Posterior cingulate gyrus (tissue), 11 donors: ENCODE data around the gene NHERF1.
A peak's percentile ranks its signal among the peaks of the same experiment; 100 is the strongest.

Experiments
- DNase-seq, 10 donors: peaks; one replicate each; pipeline versions ENCODE4 v3.0.0 to v3.0.0-alpha.2; 2020 to 2021; ENCODE audit warnings: mixed read lengths in 3 of 10
- intact Hi-C: fragments of 100-400 bp; cut with DNase I; formaldehyde crosslinking; loops from one replicate; pipeline ENCODE4 v1.15.1; 2023

NHERF1 gene

GRCh38 chr17:74778960-74779359 lies 30.5 kb downstream of the NHERF1 start:
- DNase-seq: no peak
- intact Hi-C loops: no loop called here

GRCh38 chr17:74779501-74779900 lies 31.1 kb downstream of the NHERF1 start:
- intact Hi-C loops: no loop called here
- no peak for DNase-seq

- DNase-seq: no peak
- intact Hi-C loops: no loop called here
Observed at GRCh38 chr17:74779948-74780400, 31.5 kb downstream of the NHERF1 start.

- intact Hi-C loops: loop anchor here (1.0 kb wide), 1 partner anchor 36 kb away; no protein-coding TSS in a partner anchor
Observed at GRCh38 chr17:74780443-74781238, 32.2 kb downstream of the NHERF1 start.

DNA sequence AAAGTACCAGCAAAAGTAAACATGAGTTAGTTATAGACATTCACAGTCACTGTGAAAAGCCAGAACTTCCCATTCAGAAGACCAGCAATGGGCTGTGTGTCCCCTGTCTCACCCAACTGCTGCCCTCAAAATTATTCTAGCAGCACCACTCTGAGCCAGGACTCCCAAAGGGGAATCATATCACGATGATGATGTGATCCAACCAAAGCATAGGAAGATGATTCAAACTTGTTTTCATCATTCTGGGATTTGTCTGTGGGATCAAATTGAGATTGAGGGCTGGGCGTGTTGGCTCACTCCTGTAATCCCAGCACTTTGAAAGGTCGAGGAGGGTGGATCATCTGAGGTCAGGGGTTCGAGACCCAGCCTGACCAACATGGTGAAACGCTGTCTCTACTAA lies 34.1 kb downstream of the NHERF1 start:
- no peak for DNase-seq
- intact Hi-C loops: no loop called here

More at GRCh38 chr17:74780443-74781238, 32.2 kb downstream of the NHERF1 start:
- DNase-seq: peak in 3 of 10 donors; percentile 40 to 90 (median 64)

DNA sequence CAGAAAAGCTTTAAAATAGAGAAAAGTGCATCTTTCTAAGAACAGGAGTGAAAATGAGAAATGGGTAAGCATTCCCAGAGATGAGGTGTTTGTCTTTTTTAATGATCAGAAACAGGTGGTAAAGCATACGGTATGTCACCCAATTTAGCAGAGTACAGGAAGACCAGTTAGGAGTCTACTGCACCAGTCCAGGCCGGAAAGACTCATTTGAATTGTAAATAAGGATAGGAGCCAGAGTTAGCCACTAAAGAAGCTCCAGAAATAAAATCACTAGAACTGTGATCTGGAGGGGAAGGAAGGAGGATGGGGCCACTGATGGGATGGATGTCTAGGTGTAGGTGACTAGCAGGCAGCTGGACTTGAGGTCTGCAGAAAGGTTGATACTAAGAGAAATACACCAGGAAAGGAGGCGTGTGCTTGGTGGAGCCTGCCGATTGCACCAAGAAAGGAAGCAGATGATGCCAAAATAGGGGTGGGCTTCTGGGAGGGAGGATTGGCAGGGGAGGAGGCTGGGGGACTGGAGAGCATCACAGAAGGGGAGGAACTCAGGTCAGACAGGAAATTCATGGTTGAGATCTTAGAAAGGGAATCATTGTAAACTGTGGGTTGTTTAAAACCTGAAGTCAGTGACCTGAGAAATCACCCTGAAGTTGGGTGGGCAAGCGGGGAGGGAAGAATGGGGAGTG lies 35.8 kb downstream of the NHERF1 start:
- DNase-seq: no peak
- intact Hi-C loops: no loop called here

GRCh38 chr17:74785096-74785980 lies 36.9 kb downstream of the NHERF1 start:
- intact Hi-C loops: no loop called here
- DNase-seq: peak in 1 of 10 donors; percentile 55

GRCh38 chr17:74785981-74786360 lies 37.5 kb downstream of the NHERF1 start:
- intact Hi-C loops: no loop called here
- DNase-seq: peak in 1 of 10 donors; percentile 70

DNA sequence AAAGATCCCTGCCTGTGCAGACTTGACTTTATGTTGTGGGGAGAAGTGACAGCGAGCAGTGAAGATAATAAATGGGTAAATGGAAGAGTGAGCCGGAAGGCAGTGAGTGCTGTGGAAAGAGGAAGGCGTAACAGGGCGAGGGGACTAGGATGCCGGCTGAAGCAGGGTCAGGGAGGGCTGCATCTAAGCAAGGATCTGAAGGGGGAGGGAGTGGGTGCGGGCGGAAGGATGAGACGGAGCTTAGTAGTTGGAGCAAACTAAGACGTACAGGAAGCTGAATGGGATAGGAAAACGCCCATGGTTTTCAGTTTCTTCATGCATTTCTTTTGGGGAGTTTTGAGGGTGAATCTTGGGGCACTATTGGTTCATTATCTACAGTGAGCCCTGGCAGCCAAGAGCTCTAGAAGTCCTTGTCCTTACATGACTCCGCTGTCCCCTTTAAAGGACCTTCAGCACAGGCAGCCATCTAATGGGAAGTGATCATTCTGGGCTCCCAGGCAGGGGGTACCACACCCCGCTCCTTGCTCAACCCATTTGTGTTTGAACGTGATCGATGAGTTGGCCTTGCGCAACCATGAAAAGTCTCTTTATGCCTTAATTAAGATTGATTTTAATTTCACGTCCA lies 38.1 kb downstream of the NHERF1 start:
- intact Hi-C loops: no loop called here
- no peak for DNase-seq

DNA sequence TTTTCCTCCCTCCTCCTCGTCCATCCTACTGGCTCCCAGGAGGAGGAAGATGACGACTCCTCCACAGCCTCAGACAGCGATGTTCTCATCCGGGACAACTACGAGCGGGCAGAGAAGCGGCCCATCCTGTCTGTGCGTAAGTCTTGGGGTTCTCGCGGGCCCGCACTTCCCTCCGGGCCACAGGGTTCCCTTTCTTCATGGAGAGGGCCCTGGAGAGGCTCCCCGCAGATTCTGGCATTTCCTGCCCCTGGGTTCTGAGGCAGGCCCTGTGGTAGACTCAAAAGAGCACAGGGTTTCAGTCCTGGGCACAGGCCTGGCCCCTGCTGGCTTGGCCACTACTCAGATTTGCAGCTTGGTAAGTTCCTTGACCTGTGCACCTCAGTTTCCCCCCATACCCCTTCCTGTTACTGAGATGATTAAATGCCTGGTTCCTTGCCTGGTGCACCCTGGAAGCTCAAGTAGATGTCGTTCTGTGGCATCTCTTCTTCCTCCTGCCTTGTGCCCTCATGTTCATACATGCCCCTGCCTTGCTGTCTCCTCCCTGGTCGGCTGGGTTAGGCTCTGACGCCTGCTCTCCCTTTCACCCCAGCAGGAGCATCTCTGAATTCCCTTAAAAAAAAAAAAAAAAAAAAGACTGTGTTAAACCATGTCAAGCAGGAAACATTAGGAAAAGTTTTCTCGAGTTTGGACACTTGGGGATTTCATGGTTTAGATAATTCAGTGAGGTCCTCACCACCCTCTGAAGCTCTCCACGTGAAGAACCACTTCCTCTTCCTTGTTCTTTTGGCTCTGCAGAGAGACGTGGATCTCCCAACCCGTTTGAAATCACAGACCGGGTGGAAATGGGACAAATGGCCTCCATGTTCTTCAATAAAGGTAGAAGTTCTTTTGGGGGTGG lies 42.0 kb downstream of the NHERF1 start:
- intact Hi-C loops: loop anchor here (1.0 kb wide), 1 partner anchor 75 kb away; no protein-coding TSS in a partner anchor
- no peak for DNase-seq

GRCh38 chr17:74792586-74793105 lies 44.2 kb downstream of the NHERF1 start:
- intact Hi-C loops: no loop called here
- peak in 1 of 10 donors; percentile 47 for DNase-seq

DNA sequence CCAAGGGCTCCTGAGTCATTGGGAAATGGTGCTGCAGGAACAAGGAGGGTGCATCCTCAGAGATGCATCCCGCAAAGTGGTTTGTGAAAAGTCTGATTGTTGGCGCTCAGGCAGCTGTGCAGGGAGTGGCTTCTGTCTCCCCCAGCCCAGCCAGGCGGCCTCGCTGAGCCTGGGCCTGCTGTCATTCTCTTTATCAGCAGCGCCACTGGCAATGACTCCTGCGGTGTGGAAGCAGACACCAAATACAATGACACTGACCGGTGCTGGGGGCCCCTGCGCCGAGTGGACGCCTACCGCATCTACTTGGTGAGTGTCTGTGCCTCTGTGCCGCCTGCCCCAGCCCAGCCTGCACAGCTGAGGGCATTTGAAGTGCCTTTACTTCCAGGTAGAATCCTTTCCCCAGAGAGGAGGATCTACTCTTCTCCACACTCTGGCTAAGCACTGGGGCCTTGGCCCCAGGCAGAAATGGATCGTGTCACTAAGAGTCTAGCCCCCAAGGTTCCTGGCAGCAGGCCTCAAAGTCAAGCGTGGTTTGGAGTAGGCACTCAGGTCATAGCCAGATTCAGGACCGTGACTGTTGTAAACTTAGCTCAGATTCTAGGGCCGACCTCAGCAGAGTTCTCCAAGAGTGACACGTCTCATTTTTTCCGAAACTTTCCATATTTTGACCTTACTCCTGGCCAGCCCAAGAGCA lies 47.0 kb downstream of the NHERF1 start:
- peak in 2 of 10 donors; percentile 48 to 87 for DNase-seq
- intact Hi-C loops: no loop called here

DNA sequence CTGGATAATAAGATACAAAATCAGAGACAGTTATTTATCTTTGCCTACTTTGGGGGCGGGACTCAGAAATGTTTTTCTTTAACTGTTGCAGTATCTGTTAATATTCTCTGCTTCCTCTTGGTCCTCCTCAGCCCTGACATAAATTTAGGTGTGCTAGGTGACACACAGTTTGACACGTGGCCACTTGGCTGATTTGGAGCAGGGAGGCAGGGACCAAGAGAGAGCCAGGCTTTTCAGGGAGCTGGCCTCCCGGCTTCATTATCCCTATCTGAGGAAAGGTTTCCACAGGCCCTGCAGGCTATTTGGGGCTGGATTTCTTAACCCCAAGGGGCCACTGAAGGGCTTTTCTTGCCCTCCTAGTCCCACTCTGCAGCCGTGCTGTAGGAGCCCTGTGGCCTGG lies 47.8 kb downstream of the NHERF1 start:
- intact Hi-C loops: no loop called here
- DNase-seq: no peak

- intact Hi-C loops: no loop called here
Observed at GRCh38 chr17:74796866-74797265, 48.4 kb downstream of the NHERF1 start.

DNA sequence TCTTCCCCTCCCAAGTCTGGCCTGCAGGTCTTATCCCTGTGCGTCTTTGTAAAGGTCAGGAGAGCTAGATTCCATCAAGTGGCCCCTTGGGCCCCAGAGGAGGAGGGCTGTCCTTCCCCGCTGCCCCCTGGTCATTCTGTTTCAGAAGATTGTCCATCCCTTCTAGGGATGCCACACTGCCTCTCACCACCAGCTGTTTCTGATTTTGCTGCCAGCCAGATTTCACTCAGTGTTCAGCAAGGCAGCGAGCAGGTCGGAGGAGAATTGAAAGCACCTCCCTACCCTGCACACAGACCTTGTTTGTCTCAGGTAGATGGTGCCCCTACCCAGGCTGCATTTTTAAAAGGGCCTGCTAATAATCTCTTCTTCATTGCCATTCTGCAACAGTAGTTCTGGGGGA lies 49.4 kb downstream of the NHERF1 start:
- intact Hi-C loops: no loop called here
- no peak for DNase-seq

More at GRCh38 chr17:74796866-74797265, 48.4 kb downstream of the NHERF1 start:
- no peak for DNase-seq

DNA sequence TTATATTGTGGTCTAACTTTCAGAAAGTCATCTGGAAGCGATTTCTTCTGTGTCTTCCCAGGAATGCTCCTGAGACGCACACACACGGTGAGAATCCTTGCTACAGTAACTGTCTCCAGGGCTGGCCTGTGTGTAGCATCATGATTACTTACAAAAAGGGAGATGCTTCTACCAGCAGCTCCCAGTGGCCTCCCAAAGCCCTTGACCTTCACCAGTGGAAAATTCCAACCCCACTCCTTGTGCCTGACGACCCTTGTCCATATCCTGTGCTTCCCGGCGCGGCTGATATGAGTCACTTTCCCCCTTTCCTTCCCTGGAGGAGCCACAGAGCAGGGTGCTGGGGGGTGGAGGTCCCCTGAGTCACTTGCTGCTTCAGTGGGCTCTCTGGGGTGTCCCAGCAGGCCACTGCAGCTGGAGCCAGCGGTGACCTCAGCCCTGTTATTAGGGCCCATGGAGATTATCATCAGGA lies 49.8 kb downstream of the NHERF1 start:
- intact Hi-C loops: no loop called here
- DNase-seq: no peak

DNA sequence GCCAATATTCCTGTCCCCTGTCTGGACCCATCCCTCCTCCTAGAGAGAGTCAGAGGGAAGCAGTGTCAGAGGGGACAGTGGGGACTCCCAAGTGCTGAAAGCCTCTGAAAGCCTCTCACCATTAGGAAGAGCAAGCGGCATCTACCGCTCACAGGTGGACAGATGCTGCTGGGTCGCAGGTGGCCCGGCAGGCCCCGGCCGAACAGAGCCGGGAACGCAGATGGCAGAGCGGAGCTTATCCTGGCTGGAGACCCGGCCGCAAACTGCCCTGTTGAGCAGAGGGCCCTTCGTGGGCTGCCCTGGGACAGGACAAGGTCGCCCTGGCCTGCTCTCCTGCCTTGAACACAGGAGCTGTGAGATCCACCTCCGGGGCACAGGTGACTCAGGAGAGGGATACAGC lies 50.7 kb downstream of the NHERF1 start:
- intact Hi-C loops: no loop called here
- DNase-seq: no peak

DNA sequence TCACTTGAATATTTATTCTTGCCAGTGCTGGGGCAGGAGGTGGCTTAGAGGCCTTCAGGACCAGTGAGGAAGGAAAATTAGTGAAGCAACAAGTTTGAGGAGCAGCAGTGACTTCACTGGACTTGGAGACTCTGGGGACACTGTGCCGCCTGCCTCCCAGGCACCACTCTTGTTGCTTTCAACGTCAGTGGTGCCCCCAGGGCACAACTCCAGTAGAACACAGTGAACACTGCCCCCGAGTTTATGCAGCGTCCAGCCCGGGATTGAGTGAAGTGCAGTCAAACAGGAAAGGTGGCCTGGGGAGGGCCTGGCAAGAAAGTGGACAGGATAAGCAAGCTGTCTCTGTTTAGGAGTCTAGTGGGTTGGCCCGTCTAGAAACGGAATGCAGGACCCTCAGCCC lies 52.1 kb downstream of the NHERF1 start:
- no peak for DNase-seq
- intact Hi-C loops: no loop called here
